Measurements from ENCODE around the gene CASP3.

CASP3 gene

GRCh38 chr4:184680698-184681097 is 31.5 kb upstream of the CASP3 start:
- Histone ChIP-seq H3K27ac (ENCODE audit: low read length) (peak overlapping the region; percentile 49), H3K4me1 (ENCODE audit: control insufficient read depth in 1 of 2, insufficient read depth in 2 of 2, low read length in 2 of 2) (peaks cover 0 to 3% of the 10 kb centered on the region in 2 donors), H3K9me3 (ENCODE audit: control insufficient read depth in 1 of 2, low read length in 2 of 2) (no peaks in the 10 kb centered on the region), H3K36me3 (ENCODE audit: control insufficient read depth in 1 of 2, insufficient read depth in 2 of 2, low read length in 2 of 2) (peaks cover 3 to 7% of the 10 kb centered on the region in 2 donors), H3K27me3 (ENCODE audit: low read depth, low read length) (no peaks in the 10 kb centered on the region), H3K4me3 (ENCODE audit: low read depth in 1 of 2, low read length in 2 of 2) (no peak overlapping the region)

GRCh38 chr4:184675821-184676492 is 26.7 kb upstream of the CASP3 start:
- H3K36me3 ChIP-seq (ENCODE audit: control insufficient read depth in 1 of 2, insufficient read depth in 2 of 2, low read length in 2 of 2): peaks cover 17 to 32% of the 10 kb centered on the region in 2 donors
- H3K9me3 ChIP-seq (ENCODE audit: control insufficient read depth in 1 of 2, low read length in 2 of 2): no peaks in the 10 kb centered on the region
- no peaks in the 10 kb centered on the region for H3K27me3 ChIP-seq (ENCODE audit: low read depth, low read length)
- H3K27ac ChIP-seq (ENCODE audit: low read length): no peak overlapping the region
- H3K4me3 ChIP-seq (ENCODE audit: low read depth in 1 of 2, low read length in 2 of 2): no peak overlapping the region
- H3K4me1 ChIP-seq (ENCODE audit: control insufficient read depth in 1 of 2, insufficient read depth in 2 of 2, low read length in 2 of 2): peaks cover 0 to 3% of the 10 kb centered on the region in 2 donors

GRCh38 chr4:184675018-184675417 is 25.8 kb upstream of the CASP3 start:
- Histone ChIP-seq H3K4me3 (ENCODE audit: low read depth in 1 of 2, low read length in 2 of 2) (no peak overlapping the region), H3K36me3 (ENCODE audit: control insufficient read depth in 1 of 2, insufficient read depth in 2 of 2, low read length in 2 of 2) (peaks cover 13 to 35% of the 10 kb centered on the region in 2 donors), H3K27me3 (ENCODE audit: low read depth, low read length) (no peaks in the 10 kb centered on the region), H3K4me1 (ENCODE audit: control insufficient read depth in 1 of 2, insufficient read depth in 2 of 2, low read length in 2 of 2) (no peaks in the 10 kb centered on the region), H3K27ac (ENCODE audit: low read length) (no peak overlapping the region), H3K9me3 (ENCODE audit: control insufficient read depth in 1 of 2, low read length in 2 of 2) (no peaks in the 10 kb centered on the region)

DNA sequence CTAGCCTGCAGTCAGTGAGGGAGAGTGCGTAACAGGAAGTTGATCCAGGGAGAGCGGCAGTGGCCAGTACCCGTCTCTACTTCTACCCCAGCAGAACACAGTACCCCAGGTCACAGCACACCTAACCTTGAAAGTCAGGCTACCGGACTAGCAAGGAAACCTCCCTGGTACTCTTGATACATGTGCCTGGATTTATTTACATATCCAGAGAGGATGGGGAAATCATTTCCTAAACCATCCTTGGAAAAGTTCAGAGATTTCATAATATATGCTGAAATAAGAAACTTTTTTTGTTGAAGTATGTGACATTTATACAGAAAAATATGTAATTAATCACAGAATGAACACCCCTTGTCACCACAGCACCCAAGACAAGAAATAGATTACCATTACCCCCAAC is 24.8 kb upstream of the CASP3 start:
- no peaks in the 10 kb centered on the region for H3K4me1 ChIP-seq (ENCODE audit: control insufficient read depth in 1 of 2, insufficient read depth in 2 of 2, low read length in 2 of 2)
- H3K36me3 ChIP-seq (ENCODE audit: control insufficient read depth in 1 of 2, insufficient read depth in 2 of 2, low read length in 2 of 2): peaks cover 13 to 41% of the 10 kb centered on the region in 2 donors
- H3K9me3 ChIP-seq (ENCODE audit: control insufficient read depth in 1 of 2, low read length in 2 of 2): no peaks in the 10 kb centered on the region
- H3K4me3 ChIP-seq (ENCODE audit: low read depth in 1 of 2, low read length in 2 of 2): no peak overlapping the region
- no peaks in the 10 kb centered on the region for H3K27me3 ChIP-seq (ENCODE audit: low read depth, low read length)
- no peak overlapping the region for H3K27ac ChIP-seq (ENCODE audit: low read length)

DNA sequence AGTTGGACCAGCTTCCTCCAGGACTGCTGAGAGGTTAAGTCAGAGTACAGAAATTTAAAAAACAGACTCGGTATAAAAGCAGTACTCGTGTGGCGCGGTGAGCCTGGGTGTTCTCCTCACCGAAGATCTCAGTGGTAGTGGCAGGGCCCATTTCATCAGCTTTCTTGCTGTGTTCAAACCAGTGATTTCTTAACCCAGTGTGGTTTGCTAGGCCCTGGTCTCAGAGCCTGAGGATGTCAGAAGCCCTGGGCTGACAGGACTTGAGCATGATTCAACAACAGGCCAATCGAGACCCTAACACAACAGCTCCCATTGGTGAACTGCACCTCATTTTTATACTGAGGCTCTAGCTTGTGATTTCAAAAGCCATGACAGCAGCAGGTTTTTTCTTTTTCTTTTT is 23.5 kb upstream of the CASP3 start:
- Histone ChIP-seq H3K27me3 (ENCODE audit: low read depth, low read length) (no peaks in the 10 kb centered on the region), H3K4me3 (ENCODE audit: low read depth in 1 of 2, low read length in 2 of 2) (no peak overlapping the region), H3K36me3 (ENCODE audit: control insufficient read depth in 1 of 2, insufficient read depth in 2 of 2, low read length in 2 of 2) (peaks cover 19 to 51% of the 10 kb centered on the region in 2 donors), H3K9me3 (ENCODE audit: control insufficient read depth in 1 of 2, low read length in 2 of 2) (no peaks in the 10 kb centered on the region), H3K4me1 (ENCODE audit: control insufficient read depth in 1 of 2, insufficient read depth in 2 of 2, low read length in 2 of 2) (no peaks in the 10 kb centered on the region), H3K27ac (ENCODE audit: low read length) (no peak overlapping the region)

DNA sequence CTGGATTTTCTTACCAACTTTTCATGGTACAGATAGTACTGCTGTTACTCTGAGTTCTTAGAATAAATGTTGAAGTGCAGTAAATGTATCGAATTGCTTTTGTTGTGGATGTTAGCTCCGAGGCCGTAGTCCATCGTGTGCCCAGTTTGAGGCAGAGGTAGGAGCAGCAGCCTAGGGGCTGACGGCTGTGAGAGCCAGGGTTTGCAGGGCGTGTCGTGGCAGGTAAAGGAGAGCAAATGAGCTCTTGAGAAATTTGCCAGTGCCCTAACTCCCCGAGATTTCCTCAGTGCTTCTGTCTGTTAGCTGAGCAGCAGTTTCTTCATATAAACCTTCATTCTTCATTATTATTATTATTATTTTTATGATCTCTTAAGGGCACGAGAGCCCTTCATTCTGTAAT is 21.9 kb upstream of the CASP3 start:
- no peaks in the 10 kb centered on the region for H3K27me3 ChIP-seq (ENCODE audit: low read depth, low read length)
- H3K36me3 ChIP-seq (ENCODE audit: control insufficient read depth in 1 of 2, insufficient read depth in 2 of 2, low read length in 2 of 2): peaks cover 19 to 64% of the 10 kb centered on the region in 2 donors
- H3K27ac ChIP-seq (ENCODE audit: low read length): no peak overlapping the region
- no peaks in the 10 kb centered on the region for H3K4me1 ChIP-seq (ENCODE audit: control insufficient read depth in 1 of 2, insufficient read depth in 2 of 2, low read length in 2 of 2)
- H3K9me3 ChIP-seq (ENCODE audit: control insufficient read depth in 1 of 2, low read length in 2 of 2): no peaks in the 10 kb centered on the region
- H3K4me3 ChIP-seq (ENCODE audit: low read depth in 1 of 2, low read length in 2 of 2): no peak overlapping the region

- Histone ChIP-seq H3K9me3 (ENCODE audit: control insufficient read depth in 1 of 2, low read length in 2 of 2) (no peaks in the 10 kb centered on the region), H3K27ac (ENCODE audit: low read length) (no peak overlapping the region), H3K27me3 (ENCODE audit: low read depth, low read length) (no peaks in the 10 kb centered on the region), H3K4me3 (ENCODE audit: low read depth in 1 of 2, low read length in 2 of 2) (no peak overlapping the region), H3K36me3 (ENCODE audit: control insufficient read depth in 1 of 2, insufficient read depth in 2 of 2, low read length in 2 of 2) (peaks cover 13 to 60% of the 10 kb centered on the region in 2 donors), H3K4me1 (ENCODE audit: control insufficient read depth in 1 of 2, insufficient read depth in 2 of 2, low read length in 2 of 2) (no peaks in the 10 kb centered on the region)
Observed at GRCh38 chr4:184669251-184669650, 20.0 kb upstream of the CASP3 start.

DNA sequence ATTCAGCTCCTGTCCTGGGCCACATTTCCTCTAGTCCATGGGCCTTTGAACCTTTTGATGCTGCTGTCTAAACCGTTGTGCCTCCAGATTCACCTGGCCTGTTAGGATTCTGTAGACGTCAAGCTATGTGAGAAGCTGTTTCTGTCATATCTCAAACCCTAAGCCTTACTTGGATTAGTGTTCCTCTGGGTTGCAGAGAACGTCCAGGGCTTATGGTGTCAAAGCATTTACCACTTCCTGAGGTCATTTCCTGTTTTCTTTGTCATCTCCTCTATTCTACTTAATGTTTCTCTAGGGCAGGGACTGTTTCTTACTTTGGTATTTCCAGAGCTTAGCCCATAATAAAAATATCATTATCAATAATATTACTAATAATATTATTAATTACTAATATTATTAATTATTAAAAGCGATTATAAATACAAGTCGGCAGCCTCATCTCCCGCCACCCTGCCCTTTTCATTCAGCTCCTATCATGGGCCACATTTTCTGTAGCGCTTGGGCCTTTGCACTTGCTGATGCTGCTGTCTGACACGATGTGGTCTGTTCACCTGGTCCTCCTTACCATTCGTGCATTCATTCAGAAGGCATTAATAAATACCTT is 19.4 kb upstream of the CASP3 start:
- H3K4me1 ChIP-seq (ENCODE audit: control insufficient read depth in 1 of 2, insufficient read depth in 2 of 2, low read length in 2 of 2): no peaks in the 10 kb centered on the region

DNA sequence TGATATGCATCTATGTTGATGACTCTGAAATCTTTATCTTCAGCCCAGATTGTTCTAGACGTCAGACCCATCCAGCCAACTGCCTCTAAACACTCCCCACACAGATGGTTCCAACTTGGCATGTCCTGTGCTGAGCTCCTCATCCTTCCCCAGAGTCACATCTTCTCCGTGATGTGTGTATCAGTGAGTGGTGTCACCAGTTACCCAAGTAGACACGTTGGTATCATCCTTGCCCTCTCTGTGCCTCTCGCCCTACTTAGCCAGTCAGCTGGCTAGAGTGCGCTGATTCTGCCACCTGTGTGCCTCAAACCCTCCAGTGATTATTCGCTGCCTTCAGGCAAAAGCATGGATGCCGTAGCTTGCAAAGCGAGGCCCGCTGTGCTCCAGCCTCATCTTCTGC is 18.8 kb upstream of the CASP3 start:
- Histone ChIP-seq H3K9me3 (ENCODE audit: control insufficient read depth in 1 of 2, low read length in 2 of 2) (no peaks in the 10 kb centered on the region), H3K27ac (ENCODE audit: low read length) (peak overlapping the region; percentile 21), H3K27me3 (ENCODE audit: low read depth, low read length) (no peaks in the 10 kb centered on the region), H3K36me3 (ENCODE audit: control insufficient read depth in 1 of 2, insufficient read depth in 2 of 2, low read length in 2 of 2) (peaks cover 13 to 54% of the 10 kb centered on the region in 2 donors), H3K4me1 (ENCODE audit: control insufficient read depth in 1 of 2, insufficient read depth in 2 of 2, low read length in 2 of 2) (no peaks in the 10 kb centered on the region), H3K4me3 (ENCODE audit: low read depth in 1 of 2, low read length in 2 of 2) (no peak overlapping the region)

More for the DNA sequence above, 19.4 kb upstream of the CASP3 start:
- peak overlapping the region; percentile 21 for H3K27ac ChIP-seq (ENCODE audit: low read length)
- no peaks in the 10 kb centered on the region for H3K9me3 ChIP-seq (ENCODE audit: control insufficient read depth in 1 of 2, low read length in 2 of 2)
- peaks cover 13 to 55% of the 10 kb centered on the region in 2 donors for H3K36me3 ChIP-seq (ENCODE audit: control insufficient read depth in 1 of 2, insufficient read depth in 2 of 2, low read length in 2 of 2)
- no peaks in the 10 kb centered on the region for H3K27me3 ChIP-seq (ENCODE audit: low read depth, low read length)
- H3K4me3 ChIP-seq (ENCODE audit: low read depth in 1 of 2, low read length in 2 of 2): no peak overlapping the region

GRCh38 chr4:184666670-184667069 is 17.4 kb upstream of the CASP3 start:
- Histone ChIP-seq H3K4me1 (ENCODE audit: control insufficient read depth in 1 of 2, insufficient read depth in 2 of 2, low read length in 2 of 2) (no peaks in the 10 kb centered on the region), H3K4me3 (ENCODE audit: low read depth in 1 of 2, low read length in 2 of 2) (no peak overlapping the region), H3K9me3 (ENCODE audit: control insufficient read depth in 1 of 2, low read length in 2 of 2) (no peaks in the 10 kb centered on the region), H3K36me3 (ENCODE audit: control insufficient read depth in 1 of 2, insufficient read depth in 2 of 2, low read length in 2 of 2) (peaks cover 5 to 40% of the 10 kb centered on the region in 2 donors), H3K27me3 (ENCODE audit: low read depth, low read length) (no peaks in the 10 kb centered on the region), H3K27ac (ENCODE audit: low read length) (no peak overlapping the region)

- Histone ChIP-seq H3K27ac (ENCODE audit: low read length) (no peak overlapping the region), H3K9me3 (ENCODE audit: control insufficient read depth in 1 of 2, low read length in 2 of 2) (no peaks in the 10 kb centered on the region), H3K4me1 (ENCODE audit: control insufficient read depth in 1 of 2, insufficient read depth in 2 of 2, low read length in 2 of 2) (no peaks in the 10 kb centered on the region), H3K4me3 (ENCODE audit: low read depth in 1 of 2, low read length in 2 of 2) (no peak overlapping the region), H3K27me3 (ENCODE audit: low read depth, low read length) (no peaks in the 10 kb centered on the region), H3K36me3 (ENCODE audit: control insufficient read depth in 1 of 2, insufficient read depth in 2 of 2, low read length in 2 of 2) (peaks cover 9 to 44% of the 10 kb centered on the region in 2 donors)
Observed at GRCh38 chr4:184664445-184665210, 15.4 kb upstream of the CASP3 start.

All from muscle layer of duodenum (tissue), 2 donors.